ENCODE results near the gene DHRS7.

The DHRS7 gene

GRCh38 chr14:60097974-60098373 is 67.2 kb downstream of the DHRS7 start:
- in situ Hi-C loops (cut with MboI; ENCODE audit: low sequenced_read_pairs, unreplicated experiment) = no loop called here

DNA sequence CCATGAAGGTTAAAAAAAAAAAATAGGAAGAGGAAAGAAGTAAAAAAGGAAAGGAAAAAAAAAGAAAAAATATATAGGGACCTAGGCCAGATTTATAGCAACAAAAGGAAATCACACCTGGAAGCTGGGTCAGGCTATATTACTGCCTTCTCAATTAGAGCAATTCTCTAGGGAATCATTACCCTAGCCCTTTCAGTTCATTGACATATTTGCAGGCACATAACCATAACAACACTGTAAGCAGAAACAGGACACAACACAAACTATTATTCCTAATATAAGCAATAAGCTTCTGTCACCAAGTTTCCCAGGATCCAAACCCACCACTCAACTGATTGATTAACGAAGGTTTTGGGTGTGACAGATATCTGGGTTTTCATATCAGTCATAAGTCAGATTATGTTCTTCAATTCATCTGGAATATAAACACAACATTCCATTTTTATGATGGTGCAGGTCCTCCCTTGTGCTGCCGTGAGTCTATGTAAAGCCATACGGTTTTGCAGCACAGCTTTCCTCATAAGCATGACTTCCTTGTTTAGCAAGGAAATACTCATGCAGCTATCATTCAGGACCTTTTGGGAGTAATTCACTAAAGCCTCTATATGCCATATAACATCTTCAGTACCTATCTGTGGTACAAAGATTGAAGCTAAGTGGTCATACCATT is 69.3 kb downstream of the DHRS7 start:
- TF ChIP-seq CTCF (IDR thresholded peaks at IDR 0.05; ENCODE audit: borderline replicate concordance, control extremely low read depth, extremely low read depth, insufficient read depth, missing control alignments) = no peak
- no peak for DNase-seq (ENCODE audit: low spot score)
- in situ Hi-C loops (cut with MboI; ENCODE audit: low sequenced_read_pairs, unreplicated experiment) = no loop called here

More at GRCh38 chr14:60097974-60098373, 67.2 kb downstream of the DHRS7 start:
- no peak for DNase-seq (ENCODE audit: low spot score)
- TF ChIP-seq CTCF (IDR thresholded peaks at IDR 0.05; ENCODE audit: borderline replicate concordance, control extremely low read depth, extremely low read depth, insufficient read depth, missing control alignments) = no peak

- in situ Hi-C loops (cut with MboI; ENCODE audit: low sequenced_read_pairs, unreplicated experiment) = no loop called here
- no peak for DNase-seq (ENCODE audit: low spot score)
Measured at GRCh38 chr14:60095231-60095630, 70.0 kb downstream of the DHRS7 start.

GRCh38 chr14:60094306-60094897 is 70.8 kb downstream of the DHRS7 start:
- DNase-seq (ENCODE audit: low spot score) = no peak
- in situ Hi-C loops (cut with MboI; ENCODE audit: low sequenced_read_pairs, unreplicated experiment) = no loop called here
- no peak for TF ChIP-seq CTCF (IDR thresholded peaks at IDR 0.05; ENCODE audit: borderline replicate concordance, control extremely low read depth, extremely low read depth, insufficient read depth, missing control alignments)

More at GRCh38 chr14:60095231-60095630, 70.0 kb downstream of the DHRS7 start:
- TF ChIP-seq CTCF (IDR thresholded peaks at IDR 0.05; ENCODE audit: borderline replicate concordance, control extremely low read depth, extremely low read depth, insufficient read depth, missing control alignments) = no peak
